GM19372 (cell line): ENCODE results near the gene SLC8A2.
A peak's percentile ranks its signal among the peaks of the same experiment; 100 is the strongest.

Source experiments
- ATAC-seq: cut with Tn5 transposase; IDR thresholded peaks from one replicate; pipeline ENCODE4 v1.9.1; 2021; ENCODE audit warnings: mild to moderate bottlenecking, low read depth, moderate library complexity; ENCODE audit not compliant: unreplicated experiment

The SLC8A2 gene, protein sequence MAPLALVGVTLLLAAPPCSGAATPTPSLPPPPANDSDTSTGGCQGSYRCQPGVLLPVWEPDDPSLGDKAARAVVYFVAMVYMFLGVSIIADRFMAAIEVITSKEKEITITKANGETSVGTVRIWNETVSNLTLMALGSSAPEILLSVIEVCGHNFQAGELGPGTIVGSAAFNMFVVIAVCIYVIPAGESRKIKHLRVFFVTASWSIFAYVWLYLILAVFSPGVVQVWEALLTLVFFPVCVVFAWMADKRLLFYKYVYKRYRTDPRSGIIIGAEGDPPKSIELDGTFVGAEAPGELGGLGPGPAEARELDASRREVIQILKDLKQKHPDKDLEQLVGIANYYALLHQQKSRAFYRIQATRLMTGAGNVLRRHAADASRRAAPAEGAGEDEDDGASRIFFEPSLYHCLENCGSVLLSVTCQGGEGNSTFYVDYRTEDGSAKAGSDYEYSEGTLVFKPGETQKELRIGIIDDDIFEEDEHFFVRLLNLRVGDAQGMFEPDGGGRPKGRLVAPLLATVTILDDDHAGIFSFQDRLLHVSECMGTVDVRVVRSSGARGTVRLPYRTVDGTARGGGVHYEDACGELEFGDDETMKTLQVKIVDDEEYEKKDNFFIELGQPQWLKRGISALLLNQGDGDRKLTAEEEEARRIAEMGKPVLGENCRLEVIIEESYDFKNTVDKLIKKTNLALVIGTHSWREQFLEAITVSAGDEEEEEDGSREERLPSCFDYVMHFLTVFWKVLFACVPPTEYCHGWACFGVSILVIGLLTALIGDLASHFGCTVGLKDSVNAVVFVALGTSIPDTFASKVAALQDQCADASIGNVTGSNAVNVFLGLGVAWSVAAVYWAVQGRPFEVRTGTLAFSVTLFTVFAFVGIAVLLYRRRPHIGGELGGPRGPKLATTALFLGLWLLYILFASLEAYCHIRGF

DNA sequence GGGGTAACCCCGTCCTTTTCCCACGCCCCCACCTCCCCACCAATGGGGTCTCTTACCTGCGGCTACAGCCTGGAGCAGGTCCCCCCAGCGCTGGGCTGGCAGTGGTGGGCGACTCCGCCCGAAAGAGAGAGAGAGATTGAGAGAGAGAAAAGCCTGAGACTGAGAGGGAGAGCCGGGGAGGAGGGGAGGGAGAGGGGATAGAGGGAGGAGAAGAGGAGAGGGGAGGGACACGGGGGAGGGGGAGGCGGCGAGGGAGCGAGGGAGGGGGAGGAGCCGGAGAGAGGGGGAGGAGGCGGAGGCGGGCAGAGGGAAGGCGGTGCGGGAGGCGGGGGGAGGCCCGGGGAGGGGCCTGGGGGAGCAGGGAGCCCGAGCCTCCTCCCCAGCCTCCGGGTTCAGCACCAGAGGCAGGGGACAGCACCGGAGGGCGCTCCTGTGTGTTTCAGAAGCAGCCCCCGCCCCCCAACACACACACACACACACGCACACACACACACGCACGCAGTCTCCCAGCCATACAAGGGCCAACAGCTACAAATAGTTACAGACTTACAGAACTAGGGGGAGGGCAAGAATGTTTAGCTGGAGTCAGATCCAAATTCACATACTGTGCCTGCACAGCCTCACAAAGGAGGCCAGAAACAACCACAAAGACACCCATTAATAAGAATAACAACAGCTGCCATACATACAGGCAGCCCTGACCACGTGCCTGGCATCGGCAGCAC, at the start of gene SLC8A2:
TSS of gene SLC8A2 (minus strand) at position 161 of the 725 bp plus-strand sequence. CDS start 5,490 bp downstream, outside the sequence.
- ATAC-seq, result no peak

DNA sequence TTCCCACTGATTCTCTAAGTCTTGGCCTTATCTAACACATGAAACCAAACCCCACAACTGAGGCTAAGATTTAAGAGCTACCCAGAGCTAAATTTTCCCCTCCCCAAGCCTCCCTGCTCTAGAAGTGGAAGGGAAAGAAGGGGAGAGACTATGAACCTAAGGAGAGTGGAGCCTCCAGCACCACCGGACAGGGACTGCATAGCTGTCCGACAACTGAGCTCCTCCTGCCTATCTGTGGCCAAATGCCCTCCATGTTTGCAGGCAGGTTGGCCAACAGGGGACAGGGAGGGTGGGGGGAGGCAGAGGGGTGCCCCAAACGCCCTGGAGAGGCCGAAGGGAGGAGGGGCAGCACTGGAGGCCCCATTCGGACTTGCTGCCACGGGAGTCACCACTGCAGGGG, 49.1 kb upstream of the SLC8A2 start:
- ATAC-seq, result no peak

DNA sequence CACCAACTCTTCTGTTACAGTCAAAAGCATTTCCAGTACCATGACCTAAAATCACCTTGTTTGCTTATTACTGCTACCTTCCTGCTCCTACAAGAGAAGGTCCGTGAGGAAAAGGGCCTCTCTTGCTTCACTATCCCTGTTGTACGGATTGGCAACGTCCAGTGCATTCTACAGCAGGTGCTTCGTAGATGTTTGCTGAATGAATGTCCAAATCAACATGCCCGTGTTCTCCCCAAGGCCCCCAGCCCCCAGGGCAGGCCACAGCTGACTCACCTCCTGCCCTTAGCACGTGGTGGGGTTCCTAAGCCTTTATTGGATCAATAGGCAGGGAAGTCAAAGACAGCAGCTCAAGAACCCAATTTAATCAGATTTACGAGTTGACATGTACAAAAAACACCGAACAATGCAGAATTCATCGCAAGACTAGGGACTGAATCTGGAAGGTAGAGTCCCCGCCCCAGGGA, 48.7 kb upstream of the SLC8A2 start:
- no peak for ATAC-seq

DNA sequence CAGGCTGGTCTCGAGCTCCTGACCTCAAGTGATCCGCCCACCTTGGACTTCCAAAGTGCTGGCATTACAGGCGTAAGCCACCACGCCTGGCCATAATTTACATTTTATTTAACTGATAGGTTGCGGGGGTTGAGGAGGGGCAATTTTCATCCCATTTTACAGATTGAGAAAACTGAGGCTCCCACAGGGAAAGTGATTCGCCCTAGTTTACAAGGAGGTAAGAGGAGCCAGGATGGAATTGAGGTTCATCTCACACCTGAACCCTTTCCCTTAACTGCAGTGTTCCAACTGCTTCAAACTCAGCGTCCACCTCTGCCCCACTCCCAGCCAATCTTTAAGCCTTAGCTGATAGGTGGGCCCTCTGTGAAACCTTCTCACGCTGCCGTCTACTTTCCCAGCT, 47.2 kb upstream of the SLC8A2 start:
- no peak for ATAC-seq

DNA sequence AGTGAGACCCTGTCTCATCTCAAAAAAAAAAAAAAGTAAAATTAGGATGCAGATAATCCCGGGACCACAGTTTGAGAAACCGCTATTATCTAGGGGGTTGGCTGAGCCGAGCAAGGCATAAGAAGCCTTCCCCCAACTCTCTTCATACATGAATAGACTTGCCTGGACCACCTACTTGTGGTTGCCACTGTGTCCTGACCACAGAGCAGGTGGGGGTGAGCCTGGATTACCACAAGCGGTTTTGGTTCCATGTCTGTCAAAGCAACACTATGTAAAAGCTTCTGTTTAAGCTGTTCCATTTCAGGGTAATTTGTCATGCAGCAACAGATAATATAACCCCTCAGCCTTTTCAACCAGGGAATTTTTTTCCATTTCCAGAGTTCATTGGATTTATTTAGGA, 46.4 kb upstream of the SLC8A2 start:
- ATAC-seq, result no peak

DNA sequence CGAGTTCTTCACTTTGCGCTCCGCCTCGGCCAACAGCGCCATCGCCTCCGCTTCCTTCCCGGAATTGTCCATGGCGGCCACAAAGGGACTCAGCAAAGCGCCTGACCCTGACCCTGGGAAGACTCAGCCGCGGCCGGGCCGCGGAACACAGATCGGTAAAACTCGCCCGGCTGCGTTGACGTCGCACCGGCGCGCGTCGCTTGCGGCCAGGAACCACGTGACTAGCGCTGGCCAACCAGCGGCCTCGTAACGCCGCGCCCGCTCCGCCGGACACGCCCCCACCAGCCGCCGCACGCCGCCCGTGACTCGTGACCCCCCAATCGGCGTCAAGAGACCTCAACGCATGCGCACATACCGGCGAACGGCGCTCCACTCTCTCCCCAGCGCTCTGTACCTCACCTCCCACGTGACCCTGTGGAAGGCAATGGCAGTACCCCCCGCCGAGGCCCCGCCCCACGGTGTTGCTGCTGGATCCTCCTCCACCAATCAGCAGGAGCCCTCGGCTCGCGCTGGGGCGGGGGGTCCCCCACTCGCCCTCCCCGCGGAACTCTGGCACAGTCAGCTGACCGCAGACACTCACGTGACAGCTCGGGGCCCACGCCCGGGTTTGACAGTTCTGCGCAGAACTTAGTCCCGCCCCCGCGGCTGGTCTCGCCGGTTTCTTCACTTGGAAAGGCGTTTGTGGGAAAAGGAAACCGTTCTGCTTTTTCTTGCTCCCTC, 43.3 kb upstream of the SLC8A2 start, which contains the start of gene NAPA:
TSS of gene NAPA (minus strand) at position 195 of the 720 bp plus-strand sequence. CDS start at position 72, 123 bp downstream.
- ATAC-seq, result peak; percentile 84

DNA sequence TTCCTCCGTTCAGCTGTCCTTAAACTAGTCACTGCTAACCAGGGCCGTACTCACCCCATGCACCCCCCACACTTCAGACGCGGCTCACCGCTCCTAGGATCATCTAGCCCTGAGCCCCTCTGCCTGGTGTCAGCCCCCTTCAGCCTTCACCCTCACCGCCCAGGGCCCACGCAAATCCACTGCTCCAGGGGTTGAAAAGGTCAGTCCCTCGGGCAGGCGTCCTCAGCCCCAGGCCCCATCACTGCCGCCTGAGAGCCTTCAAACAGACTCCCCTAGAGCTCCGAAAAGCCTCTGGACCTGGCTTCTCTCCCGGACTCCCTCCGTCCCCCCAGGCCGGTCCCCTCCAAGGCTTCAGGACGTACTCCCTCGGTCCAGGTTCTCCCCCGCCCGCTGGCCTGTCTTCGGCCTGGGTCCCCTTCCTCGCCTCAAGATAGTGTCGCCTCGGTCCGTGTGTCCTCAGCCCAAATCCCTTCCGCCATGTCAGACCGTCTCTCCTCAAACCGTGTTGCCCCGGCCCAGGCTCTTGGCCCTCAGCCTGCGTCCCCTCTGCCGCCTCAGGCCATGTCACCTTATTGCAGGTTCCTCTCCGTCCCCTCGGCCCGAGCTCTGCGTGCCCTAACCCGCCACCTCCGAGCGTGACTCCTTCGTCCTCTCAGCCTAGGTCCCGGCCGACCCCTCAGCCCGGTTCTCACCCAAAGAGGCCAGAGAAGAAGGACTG, 42.6 kb upstream of the SLC8A2 start:
- no peak for ATAC-seq

DNA sequence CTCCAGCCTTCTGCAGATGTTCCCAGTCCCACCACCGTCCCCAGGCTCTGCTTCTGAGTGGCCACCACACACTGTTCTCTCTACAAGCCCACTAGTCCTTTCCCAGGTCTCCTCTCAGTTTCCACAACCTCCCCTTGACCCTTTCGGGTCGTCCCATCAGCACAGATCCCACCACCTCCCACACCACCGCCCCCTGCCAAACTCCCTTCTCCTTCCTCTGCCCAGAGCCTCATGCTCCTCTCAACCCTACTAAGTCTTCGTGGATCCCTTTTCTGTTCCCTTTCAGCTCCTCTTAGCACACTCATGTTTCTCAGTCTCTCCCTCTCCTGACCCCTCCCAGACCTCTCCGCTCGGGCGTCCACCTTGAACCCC, 41.2 kb upstream of the SLC8A2 start:
- no peak for ATAC-seq

DNA sequence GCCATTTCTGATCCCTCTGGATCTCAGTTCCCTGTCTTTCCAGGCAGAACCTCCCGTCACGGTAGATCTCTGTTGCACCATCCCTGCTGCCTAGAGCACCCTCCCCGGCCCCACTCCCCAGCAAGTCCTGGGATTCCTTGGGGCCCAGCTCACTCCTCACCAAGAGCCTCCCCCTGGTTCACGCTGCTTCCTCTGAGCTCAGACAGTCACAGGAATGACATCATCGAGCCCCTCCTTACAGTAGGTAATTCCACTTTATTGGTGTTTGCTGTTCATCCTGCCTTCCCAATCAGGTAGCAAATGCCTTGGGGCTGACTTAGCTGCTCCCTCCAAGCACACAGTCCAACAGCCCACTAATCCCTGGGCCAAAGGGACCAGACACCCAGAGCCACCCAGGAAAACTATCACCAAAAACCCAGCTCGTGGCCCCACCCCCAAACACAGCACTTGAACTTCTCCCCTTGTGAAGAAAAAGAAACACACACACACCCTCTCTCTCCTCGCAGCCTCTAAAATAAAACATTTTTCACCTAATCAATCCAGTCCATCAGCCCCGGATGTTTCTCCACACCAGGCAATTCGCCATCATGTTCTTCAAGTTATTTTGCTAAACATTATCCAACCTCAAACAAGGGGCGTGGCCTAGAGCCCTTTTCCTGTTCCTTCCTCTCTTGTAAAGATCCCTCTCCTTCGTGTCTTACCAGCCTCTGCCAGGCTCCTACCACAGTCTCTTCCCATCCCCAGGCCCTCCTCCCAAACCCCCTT, 40.7 kb upstream of the SLC8A2 start:
- ATAC-seq, result no peak

DNA sequence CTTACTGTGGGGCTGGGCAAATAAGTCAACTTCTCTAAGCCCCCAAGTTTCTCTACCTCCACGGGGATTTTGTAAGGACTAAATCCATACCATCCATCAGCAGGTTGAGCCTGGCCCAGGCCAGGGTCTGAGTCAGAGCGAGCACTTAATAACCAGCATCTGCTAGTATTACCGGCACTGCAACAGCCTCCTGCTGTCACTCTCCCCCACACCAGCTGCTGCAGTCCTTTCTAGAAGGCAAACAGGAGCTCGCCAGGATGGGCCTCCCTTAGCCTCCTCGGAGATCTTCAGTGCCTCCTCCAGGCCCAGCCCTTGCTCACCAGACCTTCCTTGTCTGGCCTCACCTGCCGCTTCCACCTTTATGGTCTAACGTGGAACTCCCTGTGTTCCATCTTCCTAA, 40.0 kb upstream of the SLC8A2 start:
- ATAC-seq, result no peak

DNA sequence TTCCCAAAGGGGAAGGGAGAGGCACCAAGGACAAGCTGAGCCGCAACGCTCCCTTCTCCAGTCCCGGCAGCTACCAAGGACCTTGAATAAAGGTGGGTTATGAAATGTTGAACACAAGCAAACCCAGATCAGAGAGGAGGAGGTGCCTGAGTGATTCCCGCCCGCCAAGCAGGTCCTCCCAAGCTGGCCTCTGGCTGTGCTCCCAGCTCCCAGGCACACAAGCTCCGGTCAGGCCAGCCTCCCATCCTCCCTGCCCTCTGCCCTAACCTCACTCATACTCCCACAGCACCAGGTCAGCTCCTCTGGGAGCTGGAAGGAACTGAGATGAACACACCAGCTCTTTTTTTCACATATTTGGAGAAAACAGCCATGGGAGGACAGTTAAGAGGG, 39.4 kb upstream of the SLC8A2 start:
- no peak for ATAC-seq

DNA sequence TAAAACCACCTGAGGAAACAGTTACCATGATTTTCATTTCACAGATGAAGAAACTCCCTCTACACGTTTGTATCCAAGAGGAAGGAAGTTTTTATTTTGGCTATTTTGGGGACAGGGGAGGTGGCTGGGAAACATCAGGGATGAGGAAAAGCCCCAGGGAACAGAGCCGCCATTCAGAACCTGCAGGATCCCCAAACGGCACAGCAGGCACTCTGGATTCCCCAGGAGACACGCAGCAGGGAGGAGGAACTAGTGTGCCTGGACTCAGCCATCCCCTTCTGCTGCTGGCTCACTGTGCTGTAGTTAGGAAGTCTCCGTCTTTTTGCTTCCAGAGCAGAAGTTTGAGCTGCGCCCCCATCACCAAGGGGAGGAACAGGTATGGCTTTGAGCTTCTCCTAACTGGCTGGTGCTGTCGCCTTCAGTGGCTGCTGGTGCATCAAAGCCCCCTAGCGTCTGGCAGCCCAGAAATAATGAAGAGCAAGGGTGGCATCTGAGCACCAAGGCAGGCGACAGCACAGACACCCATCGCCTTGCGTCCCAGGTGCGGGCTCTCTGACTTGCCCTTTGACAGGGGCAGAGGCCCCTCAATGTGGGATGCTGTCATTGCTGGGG, 38.9 kb upstream of the SLC8A2 start:
- ATAC-seq, result no peak

DNA sequence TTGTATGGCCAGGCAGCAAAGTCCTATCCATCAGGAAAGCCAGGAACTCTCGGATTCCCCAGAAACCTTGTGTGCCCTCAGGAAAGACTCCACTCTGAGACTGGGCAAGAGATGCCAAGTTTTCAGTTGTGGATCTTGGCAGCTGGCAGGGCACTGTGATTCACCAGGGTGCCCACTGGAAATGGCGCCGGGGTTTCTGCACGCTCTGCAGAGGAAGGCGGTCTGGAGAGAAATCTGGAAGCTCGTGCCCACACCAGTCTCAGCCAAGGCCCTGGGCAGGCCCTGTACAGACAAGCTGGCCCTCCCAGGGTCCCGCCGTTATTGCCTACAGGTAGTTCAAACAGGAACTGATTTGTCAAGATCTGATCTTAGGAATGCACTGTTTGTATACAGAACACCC, 38.3 kb upstream of the SLC8A2 start:
- no peak for ATAC-seq

DNA sequence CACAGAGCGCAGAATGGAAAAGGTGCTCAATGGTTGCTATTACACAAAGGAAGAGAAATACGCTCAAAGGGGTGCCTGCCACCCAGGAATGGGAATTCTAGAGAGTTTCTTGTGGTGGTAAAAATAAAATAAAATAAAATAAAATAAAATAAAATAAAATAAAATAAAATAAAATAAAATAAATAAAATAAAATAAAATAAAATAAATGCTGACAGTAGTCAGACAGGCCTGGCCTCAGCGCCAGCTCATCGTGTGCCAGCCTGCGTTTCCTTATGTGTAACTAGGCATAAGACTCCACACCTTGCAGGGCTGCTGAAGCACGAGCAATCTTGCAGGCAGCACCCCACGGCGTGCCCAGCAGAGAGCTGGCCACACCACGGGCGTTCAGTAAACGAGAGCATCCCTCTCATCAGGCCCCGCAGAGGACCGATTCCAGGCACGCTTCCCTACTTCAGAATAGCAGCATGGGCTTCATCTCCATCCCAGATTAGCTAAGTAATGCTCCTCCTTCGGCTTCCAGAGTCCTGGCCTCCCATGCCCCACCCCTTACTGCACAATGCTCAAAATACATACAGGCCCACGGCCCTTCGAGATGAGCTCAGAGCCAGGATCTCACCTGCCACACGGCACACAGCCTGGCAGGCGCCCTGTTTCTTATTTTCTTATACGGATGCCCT, 37.6 kb upstream of the SLC8A2 start:
- no peak for ATAC-seq

DNA sequence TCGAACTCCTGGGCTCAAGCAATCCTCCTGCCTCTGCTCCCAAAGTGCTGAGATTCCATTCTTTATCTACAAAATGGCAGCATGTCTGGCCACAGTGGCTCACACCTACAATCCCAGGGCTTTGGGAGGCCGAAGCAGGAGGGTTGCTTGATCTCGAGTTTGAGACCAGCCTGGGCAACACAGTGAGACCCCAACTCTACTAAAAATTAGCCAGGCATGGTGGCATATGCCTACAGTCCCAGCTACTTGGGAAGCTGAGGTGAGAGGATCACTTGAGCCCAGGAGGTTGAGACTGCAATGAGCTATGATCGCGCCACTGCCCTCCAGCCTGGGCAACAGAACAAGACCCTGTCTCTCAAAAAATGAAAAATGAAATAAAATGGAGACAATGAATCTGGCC, 37.0 kb upstream of the SLC8A2 start:
- ATAC-seq, result no peak

DNA sequence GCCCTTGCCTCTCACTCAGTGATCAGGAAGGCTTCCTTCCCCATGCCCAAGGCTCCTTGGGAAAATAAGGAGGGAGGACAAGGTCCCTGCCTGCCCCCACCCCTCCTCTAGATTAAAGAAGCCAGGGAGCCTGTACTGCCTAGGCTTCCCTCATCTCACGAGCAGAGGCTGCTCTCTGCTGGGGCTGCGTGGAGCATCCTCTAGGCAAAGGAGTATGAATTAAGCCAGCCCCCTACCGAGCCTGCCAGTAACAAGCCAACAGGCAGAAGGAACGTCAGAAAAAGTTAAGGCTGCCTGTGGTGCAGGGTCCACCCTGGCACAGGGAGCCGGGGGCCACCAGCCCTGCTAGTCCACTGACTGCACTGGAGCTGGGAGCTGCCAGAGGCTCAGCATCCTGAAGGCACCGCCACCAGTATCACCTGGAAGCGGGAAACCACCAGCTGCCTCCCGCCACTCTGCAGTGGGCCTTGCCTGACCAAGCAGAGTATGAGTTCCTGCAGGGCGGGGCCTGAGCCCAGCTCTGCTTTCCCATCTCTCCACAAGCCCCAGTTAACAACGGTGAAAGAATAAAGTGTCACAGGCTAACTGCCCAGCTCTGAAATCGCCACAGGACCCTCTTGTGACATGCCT, 36.3 kb upstream of the SLC8A2 start:
- ATAC-seq, result no peak

DNA sequence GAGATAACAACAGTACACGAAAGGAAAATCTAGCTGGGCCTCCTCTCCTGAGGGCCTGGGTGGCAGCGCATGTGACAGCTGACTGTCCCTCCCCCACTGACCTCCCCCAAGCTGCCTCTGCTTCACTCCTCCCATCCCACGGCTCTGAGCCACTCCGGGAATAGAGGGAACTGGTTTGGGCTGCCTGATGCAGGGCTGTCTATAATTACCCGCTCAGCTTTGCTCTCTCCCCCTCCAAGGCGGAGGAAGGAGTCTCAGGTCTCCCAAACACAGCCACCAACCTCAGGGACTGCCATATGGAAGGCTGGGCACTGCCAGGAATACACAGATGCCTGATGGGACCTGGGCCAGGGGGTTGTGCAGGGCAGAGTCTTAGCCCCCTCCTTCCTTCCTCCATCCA, 35.3 kb upstream of the SLC8A2 start:
- no peak for ATAC-seq
